ENCODE measurements around the gene BMPR2. TPM values are rescaled to one million over a fixed set of nuclear protein-coding genes. Genes with fewer than 3 reads are reported as not detected.

The BMPR2 gene
- total and polyA plus RNA-seq, 2 of the 8 experiments (the other 6 are each of a cell fraction or from before 2014, with no cell fraction given), result 5.5 to 19.8 TPM

- no peaks in the 10 kb centered on the region; a peak in 2 of 7 replicates for H3K4me1 ChIP-seq (replicated peaks in 1 of 4; ENCODE audit: control insufficient read depth in 3 of 4, insufficient read depth in 4 of 4, low read length in 3 of 4)
- no peak overlapping the region for H3K18ac ChIP-seq (ENCODE audit: extremely low read depth, low read length)
- H2BK12ac ChIP-seq (ENCODE audit: low read depth, low read length), result no peak overlapping the region
- H4K8ac ChIP-seq (ENCODE audit: extremely low read depth, insufficient read depth, low read length), result no peak overlapping the region
- no peak overlapping the region for H4K91ac ChIP-seq (replicated peaks; ENCODE audit: insufficient read length, low read length)
- H3K36me3 ChIP-seq (ENCODE audit: control insufficient read depth in 2 of 4, insufficient read depth in 4 of 4, low read length in 3 of 4), result no peaks in the 10 kb centered on the region
- no peaks in the 10 kb centered on the region for H3K9me3 ChIP-seq (ENCODE audit: insufficient read depth in 2 of 2, low read depth in 1 of 2, low read length in 1 of 2)
- H3K4me2 ChIP-seq (ENCODE audit: insufficient read depth in 1 of 2, low read depth in 2 of 2, low read length in 2 of 2), result no peak overlapping the region
- no peak overlapping the region for H2BK20ac ChIP-seq (ENCODE audit: low read length)
- H3K23ac ChIP-seq (ENCODE audit: insufficient read length), result no peak overlapping the region
- H3K9ac ChIP-seq (replicated peaks in 1 of 4; ENCODE audit: extremely low read depth in 1 of 4, low read depth in 3 of 4, low read length in 3 of 4), result no peak overlapping the region
- no peaks in the 10 kb centered on the region for H3K79me1 ChIP-seq (ENCODE audit: low read depth, low read length)
- H3K4me3 ChIP-seq (ENCODE audit: extremely low read depth in 1 of 4, insufficient read depth in 2 of 4, low read depth in 3 of 4, low read length in 4 of 4), result no peak overlapping the region
- no peaks in the 10 kb centered on the region for H3K27me3 ChIP-seq (replicated peaks in 1 of 4; ENCODE audit: control insufficient read depth in 3 of 4, extremely low read depth in 1 of 4, insufficient read depth in 3 of 4, low read length in 3 of 4)
- no peak overlapping the region for H2AK5ac ChIP-seq (ENCODE audit: low read depth, low read length)
- no peak overlapping the region for H3K56ac ChIP-seq (replicated peaks; ENCODE audit: insufficient read length, low read depth, low read length)
- H2AFZ ChIP-seq (ENCODE audit: low read length), result no peak overlapping the region
- H4K20me1 ChIP-seq (replicated peaks in 1 of 2; ENCODE audit: control insufficient read depth in 1 of 2, insufficient read depth in 2 of 2, low read length in 2 of 2), result no peaks in the 10 kb centered on the region
- H2BK120ac ChIP-seq (replicated peaks; ENCODE audit: low read depth, low read length), result no peak overlapping the region
- no peak overlapping the region for H2BK15ac ChIP-seq (ENCODE audit: low read length)
- ChIA-PET POLR2A (ENCODE audit: partially characterized antibody) (interaction anchor here (0.6 kb wide), 1 partner anchor 170 kb away, joined by 3 read pairs; no protein-coding TSS in a partner anchor), CTCF (ENCODE audit: partially characterized antibody) (no interaction called here)
- H3K14ac ChIP-seq (ENCODE audit: insufficient read length), result no peak overlapping the region
- FAIRE-seq (no peak), DNase-seq (ENCODE audit: low read depth in 1 of 2, low spot score in 2 of 2) (no peak)
- no peaks in the 10 kb centered on the region for H3K23me2 ChIP-seq (ENCODE audit: low read depth, low read length)
- WGBS, 2 experiments (ENCODE audit: extremely low coverage in 1 of 2, insufficient coverage in 1 of 2, insufficient read length in 1 of 2, insufficient replicate concordance in 2 of 2, low coverage in 1 of 2, low lambda C conversion rate in 2 of 2, missing lambda C conversion rate in 1 of 2), result 83% methylated on average over 2 of the region's 2 CpGs; no CpG with 5 or more reads in 1 of the 2 experiments
- H2BK5ac ChIP-seq (ENCODE audit: low read depth, low read length), result no peak overlapping the region
- H3K4ac ChIP-seq (replicated peaks; ENCODE audit: insufficient read length, low read depth, low read length), result no peak overlapping the region
- no peak overlapping the region for H4K5ac ChIP-seq (ENCODE audit: insufficient read length, low read depth, low read length)
- no peak overlapping the region for H3K27ac ChIP-seq (ENCODE audit: low read depth, low read length)
- H3K79me2 ChIP-seq (ENCODE audit: control insufficient read depth in 1 of 2, insufficient read depth in 2 of 2, low read length in 2 of 2), result no peaks in the 10 kb centered on the region
- TF ChIP-seq GTF2F1 (IDR thresholded peaks at IDR 0.05; ENCODE audit: borderline replicate concordance, low read depth, low read length) (no peak), RXRA (IDR thresholded peaks at IDR 0.05; ENCODE audit: insufficient read depth, low read depth, low read length) (no peak), E2F6 (IDR thresholded peaks at IDR 0.05) (no peak), GABPA (IDR thresholded peaks at IDR 0.05; ENCODE audit: borderline replicate concordance, insufficient read depth, low read length) (no peak), SAP30 (IDR thresholded peaks at IDR 0.05; ENCODE audit: insufficient read depth, insufficient replicate concordance, low read length) (no peak), KDM1A (IDR thresholded peaks at IDR 0.05; ENCODE audit: borderline replicate concordance, low read length) (no peak), BCL11A (IDR thresholded peaks at IDR 0.05; ENCODE audit: low read depth in 2 of 2, low read length in 2 of 2) (no peak), SP1 (IDR thresholded peaks at IDR 0.05; ENCODE audit: low read depth, low read length) (no peak), SIX5 (IDR thresholded peaks at IDR 0.05; ENCODE audit: low read depth, low read length) (no peak), TAF1 (IDR thresholded peaks at IDR 0.05; ENCODE audit: low read depth, low read length) (no peak), ASH2L (IDR thresholded peaks at IDR 0.05; ENCODE audit: low read length) (no peak), ATF2 (IDR thresholded peaks at IDR 0.05; ENCODE audit: low read length) (no peak)
These were observed 22.7 kb upstream of the BMPR2 start for GRCh38 chr2:202353430-202353829.
